T-helper 1 cell (primary cell): ENCODE data around the gene GATB.

Source experiments
- DNase-seq, 5 donors: peaks; one replicate each; pipeline ENCODE4 v3.0.0-alpha.2; 2012 to 2020

GATB gene

DNA sequence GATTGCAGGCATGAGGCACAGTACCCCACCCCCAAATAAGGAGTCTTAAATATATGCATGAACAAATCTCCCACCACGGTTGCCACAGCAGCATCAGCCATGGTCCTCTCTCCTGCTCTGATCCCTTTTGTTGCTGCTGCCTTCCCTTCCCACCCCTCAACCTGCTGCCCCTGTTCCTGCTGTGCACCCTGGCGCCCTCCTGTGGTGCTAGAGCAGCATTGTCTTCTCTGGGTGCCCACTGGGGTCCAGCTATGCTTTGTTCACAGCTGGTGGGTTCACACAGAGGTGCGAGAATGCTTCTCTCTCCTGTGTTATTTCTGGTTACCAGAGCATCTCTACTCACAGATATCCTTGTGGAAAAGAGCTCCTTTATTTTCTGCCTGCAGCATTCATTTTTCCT, 116.2 kb downstream of the GATB start:
- DNase-seq, result no peak

- DNase-seq, result no peak
Observed at GRCh38 chr4:151643564-151643963, 117.2 kb downstream of the GATB start.

DNA sequence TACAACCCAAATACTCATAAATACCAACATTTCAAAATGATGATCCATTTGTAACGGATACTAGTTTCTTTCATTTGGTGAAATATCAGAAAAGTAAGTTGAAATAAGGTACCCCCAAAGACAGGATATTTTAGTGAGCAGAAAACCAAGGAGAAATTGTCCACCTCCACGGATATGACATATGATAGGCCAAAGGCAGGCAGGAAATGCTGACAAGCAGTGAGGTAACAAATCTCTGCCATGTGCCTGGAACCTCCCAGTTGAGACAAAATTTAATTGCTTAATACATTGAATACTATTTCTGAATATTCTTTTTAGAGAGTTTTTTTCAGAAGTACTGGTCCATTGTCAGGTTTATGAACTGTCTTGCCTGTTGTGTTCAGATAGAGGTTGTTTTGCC, 118.8 kb downstream of the GATB start:
- no peak for DNase-seq

DNA sequence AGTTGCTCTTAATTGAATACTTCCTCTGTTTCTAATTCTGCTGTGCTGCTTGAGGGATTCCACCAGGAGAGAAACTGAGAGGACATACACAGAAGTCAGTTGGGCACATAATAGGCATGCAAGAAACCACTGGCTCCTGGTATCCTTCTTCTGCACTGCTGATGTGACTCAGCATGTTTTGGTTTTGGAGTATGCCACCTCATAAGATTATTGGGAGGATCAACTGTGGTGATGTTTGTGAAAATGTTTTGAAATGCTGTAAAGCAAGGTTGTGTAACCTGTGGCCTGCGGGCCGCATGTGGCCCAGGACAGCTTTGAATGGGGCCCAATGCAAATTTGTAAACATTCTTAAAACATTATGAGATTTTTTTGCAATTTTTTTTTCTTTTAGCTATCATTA, 119.6 kb downstream of the GATB start:
- DNase-seq, result peak in 1 of 5 donors; percentile 18

GRCh38 chr4:151640381-151640780, 120.4 kb downstream of the GATB start:
- DNase-seq, result no peak

- DNase-seq, result no peak
Observed at GRCh38 chr4:151638295-151638858, 122.4 kb downstream of the GATB start.

DNA sequence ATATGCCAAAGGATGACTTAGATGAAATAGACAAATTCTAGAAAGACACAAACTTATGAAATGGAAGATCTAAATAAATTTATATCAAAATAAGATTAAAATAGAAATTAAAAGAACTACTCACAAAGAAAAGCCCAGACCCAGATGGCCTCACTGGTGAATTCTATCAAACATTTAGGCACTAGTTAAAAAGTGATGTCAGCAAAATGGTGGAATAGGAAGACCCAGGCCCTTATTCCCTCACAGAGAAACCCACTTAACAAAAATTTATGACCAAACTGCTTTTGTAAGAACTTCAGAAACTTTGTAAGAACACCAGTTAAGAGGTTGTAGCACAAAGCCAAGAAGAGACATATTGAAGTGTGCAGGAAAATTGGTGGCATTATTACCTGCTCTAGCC, 129.5 kb downstream of the GATB start:
- DNase-seq, result no peak

DNA sequence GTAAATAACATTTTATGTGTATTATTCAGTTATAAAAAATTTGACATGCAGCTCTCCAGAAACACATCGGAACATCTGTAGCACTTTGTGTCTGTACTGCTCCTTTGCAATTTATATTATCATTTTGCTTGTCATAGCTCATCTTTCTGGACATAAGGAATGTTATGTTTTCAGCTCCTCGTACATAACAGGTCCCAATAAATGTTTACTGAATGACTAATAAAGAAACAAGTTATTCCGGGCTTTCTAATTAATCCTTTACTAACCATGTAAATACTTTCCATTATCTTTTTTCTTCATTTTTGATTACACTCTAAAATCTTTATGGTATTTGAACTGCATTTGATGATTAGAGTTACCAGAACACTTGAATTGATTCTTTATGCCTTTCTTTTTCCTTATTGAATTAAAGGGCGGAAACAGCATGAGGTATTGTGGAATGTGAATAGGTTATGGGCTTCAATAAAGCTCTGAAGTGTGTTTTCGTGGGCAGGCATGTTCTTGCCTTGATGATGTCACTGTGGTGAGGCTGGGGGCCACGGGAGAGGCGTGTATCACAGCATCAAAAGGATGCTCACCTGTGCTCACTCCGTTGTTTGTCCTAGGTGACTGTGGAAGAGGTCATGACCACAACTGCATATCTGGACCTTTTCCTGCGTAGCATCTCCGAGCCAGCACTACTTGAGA, 131.6 kb downstream of the GATB start:
- no peak for DNase-seq

DNA sequence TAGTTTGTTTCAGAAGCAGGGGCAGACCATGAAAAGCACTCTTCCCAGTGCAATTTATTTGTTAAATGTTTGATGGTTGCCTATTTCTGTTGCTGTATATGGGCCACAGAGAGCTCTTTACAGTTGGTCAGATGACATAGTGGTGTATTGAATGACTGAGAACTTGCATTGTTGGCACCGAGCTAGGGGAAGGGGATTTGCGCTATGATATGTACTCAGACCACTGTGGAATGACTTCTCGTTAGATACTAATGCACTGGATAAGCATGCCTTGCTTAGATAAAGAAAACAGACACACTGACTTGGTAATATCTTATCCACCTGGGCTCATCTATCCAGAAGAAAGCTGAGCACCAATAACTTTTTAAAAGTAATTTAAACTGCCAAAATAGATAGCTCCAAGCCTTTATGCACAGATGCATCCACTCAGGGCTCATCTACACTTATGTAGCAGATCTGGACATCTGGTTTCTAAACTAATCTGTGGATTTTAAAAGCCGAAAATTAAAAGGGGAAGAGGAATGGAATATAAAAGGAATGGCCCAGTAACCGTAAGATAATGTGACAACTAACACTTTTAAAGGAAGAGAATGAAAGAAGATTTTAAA, 132.7 kb downstream of the GATB start:
- no peak for DNase-seq

DNA sequence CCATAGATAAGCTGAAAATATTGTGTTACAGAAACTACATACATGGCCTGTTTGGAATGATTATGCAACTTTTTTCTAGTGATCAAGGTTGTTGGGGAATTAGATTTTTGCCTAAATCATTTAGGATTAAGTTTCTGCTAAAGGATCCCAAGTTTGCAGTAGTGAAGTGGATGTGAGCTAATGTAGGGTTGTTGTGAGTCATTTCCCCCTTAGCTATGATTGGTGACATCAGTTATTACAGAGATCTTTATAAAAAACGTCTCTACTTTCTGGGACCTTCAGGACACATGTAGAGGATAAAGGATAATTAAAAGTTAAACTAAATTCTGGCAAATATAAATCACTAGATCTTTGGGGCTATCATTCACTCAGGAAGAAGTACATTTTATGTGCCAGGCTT, 133.3 kb downstream of the GATB start:
- no peak for DNase-seq

GRCh38 chr4:151626751-151627150, 134.1 kb downstream of the GATB start:
- no peak for DNase-seq

DNA sequence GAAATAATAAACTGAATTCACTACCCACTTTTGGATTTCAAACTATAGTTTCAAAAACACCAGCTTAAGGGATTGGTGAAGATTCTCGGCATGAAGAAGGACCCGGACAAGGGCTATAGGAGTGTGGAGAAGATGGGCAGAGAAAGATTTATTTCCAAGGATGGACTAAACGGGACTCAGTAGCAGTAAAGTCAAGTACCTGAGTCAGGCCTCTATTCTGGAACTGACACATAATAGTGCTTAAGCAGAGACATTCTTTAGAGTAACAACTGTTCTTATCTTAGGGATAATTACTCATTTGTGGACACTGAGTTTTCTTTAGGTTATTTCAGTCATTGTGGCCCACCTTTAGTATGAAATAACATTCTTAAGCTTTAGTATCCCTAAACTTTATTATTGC, 134.6 kb downstream of the GATB start:
- DNase-seq, result no peak

- no peak for DNase-seq
Observed at GRCh38 chr4:151624626-151625565, 135.9 kb downstream of the GATB start.
